SK-N-SH (cell line): ENCODE measurements around the gene ZNF439. TPM values are rescaled to one million over a fixed set of nuclear protein-coding genes. Genes with fewer than 3 reads are reported as not detected.

Source experiments
- CTCF ChIA-PET: fragments of 300-600, 350-600 bp; formaldehyde crosslinking; extraction: SDS; loops from one replicate; lab custom pipeline; 2021; lab: Yijun Ruan, JAX
- POLR2A ChIA-PET: fragments of 350-600 bp; sonication (Branson Sonifier 250); formaldehyde crosslinking; extraction: SDS; loops from one replicate; lab custom pipeline; 2020; ENCODE audit warnings: antibody characterized with exemption, inconsistent platforms; lab: Yijun Ruan, JAX
- DNase-seq: peaks from one replicate; pipeline ENCODE4 v3.0.0; 2012
- H2AFZ ChIP-seq: fragments of 200-600 bp; sonication (generic); 2 replicates; pipeline ENCODE4 v1.8.1; 2016; ENCODE audit warnings: antibody characterized with exemption, mild to moderate bottlenecking, low read depth
- H3F3A ChIP-seq: fragments of 200-600 bp; sonication (generic); replicated peaks from 2 replicates; pipeline ENCODE3; 2016; ENCODE audit warnings: antibody characterized with exemption, mild to moderate bottlenecking; ENCODE audit not compliant: insufficient read depth
- H3K27ac ChIP-seq, 2 experiments: fragments of 200-500 bp in 1 of 2; fragments of 200-600 bp in 1 of 2; sonication (Bioruptor generic) in 1 of 2; sonication (generic), shearing (Covaris generic) in 1 of 2; 2 replicates each; pipeline versions ENCODE4 v1.5.1 to v1.6.1; 2014 to 2016; ENCODE audit warnings: low read depth in 2 of 2, inconsistent platforms in 1 of 2, low read length in 1 of 2, mild to moderate bottlenecking in 1 of 2, mixed read lengths in 1 of 2
- H3K27me3 ChIP-seq: fragments of 200-600 bp; sonication (generic), shearing (Covaris generic); 2 replicates; pipeline ENCODE4 v1.6.1; 2016; ENCODE audit warnings: mixed run types; ENCODE audit not compliant: insufficient read depth
- H3K36me3 ChIP-seq, 2 experiments: fragments of 200-500 bp in 1 of 2; fragments of 200-600 bp in 1 of 2; sonication (Bioruptor generic) in 1 of 2; sonication (generic) in 1 of 2; replicated peaks in 1 of 2; 2 replicates each; pipeline versions ENCODE3 to v1.5.1; 2014 to 2016; ENCODE audit warnings: low read length in 1 of 2, mild to moderate bottlenecking in 1 of 2; ENCODE audit not compliant: insufficient read depth in 2 of 2, control insufficient read depth in 1 of 2
- H3K4me1 ChIP-seq, 2 experiments: fragments of 200-500 bp in 1 of 2; fragments of 200-600 bp in 1 of 2; sonication (Bioruptor generic) in 1 of 2; sonication (generic), shearing (Covaris generic) in 1 of 2; 2 replicates each; pipeline versions ENCODE4 v1.5.1 to v1.6.1; 2014 to 2016; ENCODE audit warnings: low read depth in 1 of 2, low read length in 1 of 2, mixed run types in 1 of 2; ENCODE audit not compliant: insufficient read depth in 2 of 2, control insufficient read depth in 1 of 2
- H3K4me2 ChIP-seq: fragments of 200-600 bp; sonication (generic), shearing (Covaris generic); 2 replicates; pipeline ENCODE4 v1.6.1; 2017; ENCODE audit warnings: mixed run types
- H3K4me3 ChIP-seq, 2 experiments: fragments of 200-500 bp in 1 of 2; fragments of 200-600 bp in 1 of 2; sonication (Bioruptor generic) in 1 of 2; sonication (generic), shearing (Covaris generic) in 1 of 2; 2 replicates each; pipeline versions ENCODE4 v1.5.1 to v1.8.1; 2014 to 2016; ENCODE audit warnings: low read depth in 2 of 2, inconsistent platforms in 1 of 2, low read length in 1 of 2, mild to moderate bottlenecking in 1 of 2, mixed read lengths in 1 of 2, moderate library complexity in 1 of 2
- H3K79me2 ChIP-seq: fragments of 200-600 bp; sonication (generic); 2 replicates; pipeline ENCODE4 v1.8.1; 2017; ENCODE audit warnings: mild to moderate bottlenecking; ENCODE audit not compliant: insufficient read depth
- H3K9ac ChIP-seq: fragments of 200-600 bp; sonication (generic); 2 replicates; pipeline ENCODE4 v1.6.1; 2017; ENCODE audit warnings: mixed run types
- H3K9me2 ChIP-seq: fragments of 200-600 bp; sonication (generic); 2 replicates; pipeline ENCODE4 v1.6.1; 2017; ENCODE audit warnings: mixed run types
- H3K9me3 ChIP-seq: fragments of 200-600 bp; sonication (generic); 2 replicates; pipeline ENCODE4 v1.6.1; 2017; ENCODE audit warnings: mixed run types, mild to moderate bottlenecking, moderate library complexity
- H4K20me1 ChIP-seq: fragments of 200-600 bp; sonication (generic); 2 replicates; pipeline ENCODE4 v1.6.1; 2017; ENCODE audit warnings: mild to moderate bottlenecking, mixed run types; ENCODE audit not compliant: insufficient read depth
- EZH2phosphoT487 ChIP-seq: fragments of 200-600 bp; sonication (generic); IDR thresholded peaks from 2 replicates; pipeline ENCODE4 v1.6.1; 2017; ENCODE audit warnings: low read depth, mixed run types, mild to moderate bottlenecking, antibody characterized with exemption, moderate library complexity, borderline replicate concordance
- FOXM1 ChIP-seq: IDR thresholded peaks from 2 replicates; pipeline ENCODE4 v1.4.0; 2012; ENCODE audit warnings: low read depth, mild to moderate bottlenecking
- GABPA ChIP-seq: IDR thresholded peaks from 2 replicates; pipeline ENCODE4 v1.4.0; 2012; ENCODE audit warnings: low read depth, mild to moderate bottlenecking
- JUND ChIP-seq: IDR thresholded peaks from 2 replicates; pipeline ENCODE4 v1.4.0; 2012
- MAX ChIP-seq: IDR thresholded peaks from 2 replicates; pipeline ENCODE4 v1.4.0; 2012; ENCODE audit warnings: low read depth
- NFIC ChIP-seq: IDR thresholded peaks from 2 replicates; pipeline ENCODE4 v1.4.0; 2012; ENCODE audit warnings: borderline replicate concordance
- POLR2AphosphoS5 ChIP-seq: IDR thresholded peaks from 2 replicates; pipeline ENCODE4 v1.6.1; 2012; ENCODE audit warnings: low read depth, low read length
- RAD21 ChIP-seq: IDR thresholded peaks from 2 replicates; pipeline ENCODE4 v1.6.1; 2012; ENCODE audit warnings: mild to moderate bottlenecking, low read length
- RCOR1 ChIP-seq: fragments of 150-350 bp; IDR thresholded peaks from 2 replicates; pipeline ENCODE4 v1.6.1; 2017; ENCODE audit warnings: antibody characterized with exemption, low read length
- REST ChIP-seq: IDR thresholded peaks from 2 replicates; pipeline ENCODE4 v1.6.1; 2012; ENCODE audit warnings: mild to moderate bottlenecking, low read depth, low read length, moderate library complexity
- RFX5 ChIP-seq: IDR thresholded peaks from 2 replicates; pipeline ENCODE4 v1.6.1; 2012; ENCODE audit warnings: mild to moderate bottlenecking, improper control_type of control experiment, low read length
- YY1 ChIP-seq: IDR thresholded peaks from 2 replicates; pipeline ENCODE4 v1.4.0; 2012; ENCODE audit warnings: low read depth, mild to moderate bottlenecking
- ZBTB33 ChIP-seq: IDR thresholded peaks from 2 replicates; pipeline ENCODE4 v1.4.0; 2012; ENCODE audit warnings: low read depth, borderline replicate concordance
- WGBS: methylation state at CpG from one replicate; pipeline ENCODE4 v1.1.6; 2017; ENCODE audit warnings: low lambda C conversion rate; 5-methylcytosine and 5-hydroxymethylcytosine counted together
- polyA plus RNA-seq, 3 experiments: library from polyadenylated mRNA; depleted of rRNA; stranded (reverse); fragments of >200 nt; gene quantifications; 2 replicates each; pipeline ENCODE4 v1.2.3, GENCODE V29; 2012

ZNF439 gene
- polyA plus RNA-seq, 1 of the 3 experiments (the other 2 are of a cell fraction): 1.7 TPM

- H3F3A ChIP-seq: no peaks in the 10 kb centered on the region
- no peak overlapping the region for H3K9ac ChIP-seq
- POLR2A ChIA-PET: no interaction called here
- no peak for DNase-seq
- no peaks in the 10 kb centered on the region for H3K4me1 ChIP-seq
- H3K9me2 ChIP-seq: no peaks in the 10 kb centered on the region
- H2AFZ ChIP-seq: no peak overlapping the region
- no peak overlapping the region for H3K27ac ChIP-seq
- peaks cover 5% of the 10 kb centered on the region; the same call in 1 of the 2 replicates for H3K79me2 ChIP-seq
- peaks cover 24% of the 10 kb centered on the region for H3K9me3 ChIP-seq
- CTCF ChIA-PET: no interaction called here
- no peak overlapping the region; a peak in 1 of 4 replicates for H3K4me3 ChIP-seq
- no peak overlapping the region for H3K4me2 ChIP-seq
- TF ChIP-seq EZH2phosphoT487 (no peak), ZBTB33 (no peak), MAX (no peak), FOXM1 (no peak), RFX5 (no peak), NFIC (no peak), JUND (no peak), YY1 (no peak), RAD21 (no peak), POLR2AphosphoS5 (no peak), RCOR1 (no peak), REST (no peak), GABPA (no peak)
- peaks cover 25 to 70% of the 10 kb centered on the region in 2 experiments for H3K36me3 ChIP-seq
- 77% methylated on average over 8 of the region's 8 CpGs for WGBS
- no peaks in the 10 kb centered on the region for H4K20me1 ChIP-seq
- no peaks in the 10 kb centered on the region for H3K27me3 ChIP-seq
These were observed 16.1 kb upstream of the ZNF439 start for GRCh38 chr19:11832253-11832912.
